Calu3 (cell line): Measurements from ENCODE around the gene EYA2. TPM values are rescaled to one million over a fixed set of nuclear protein-coding genes. Genes with fewer than 3 reads are reported as not detected.

Experiments used
- BruUV-seq: library from RNA; stranded (reverse); fragments of 400-500 nt; replicated peaks from 2 replicates; lab custom pipeline; 2021; lab: Mats Ljungman, UMichigan
- CTCF ChIA-PET: fragments of 300-600 bp; sonication (Branson Sonifier 250); formaldehyde crosslinking; loops from one replicate; lab custom pipeline; 2022; ENCODE audit warnings: antibody characterized with exemption; lab: Charles Lee
- DNase-seq: peaks from one replicate; pipeline ENCODE4 v3.0.0; 2022
- H3K27ac Mint-ChIP-seq: one replicate; pipeline ENCODE4 v1.8.0; 2022; ENCODE audit warnings: mixed read lengths; ENCODE audit not compliant: unreplicated experiment
- H3K27me3 Mint-ChIP-seq: one replicate; pipeline ENCODE4 v1.8.0; 2022; ENCODE audit warnings: mixed read lengths; ENCODE audit not compliant: unreplicated experiment
- H3K36me3 Mint-ChIP-seq: one replicate; pipeline ENCODE4 v1.8.0; 2022; ENCODE audit warnings: mild to moderate bottlenecking, moderate library complexity, mixed read lengths; ENCODE audit not compliant: insufficient read depth, unreplicated experiment
- H3K4me1 Mint-ChIP-seq: one replicate; pipeline ENCODE4 v1.8.0; 2022; ENCODE audit warnings: mild to moderate bottlenecking, low read depth, mixed read lengths; ENCODE audit not compliant: unreplicated experiment
- H3K4me3 Mint-ChIP-seq: one replicate; pipeline ENCODE4 v1.8.0; 2022; ENCODE audit warnings: mild to moderate bottlenecking, low read depth, moderate library complexity, mixed read lengths; ENCODE audit not compliant: unreplicated experiment
- H3K9me3 Mint-ChIP-seq: one replicate; pipeline ENCODE4 v1.8.0; 2022; ENCODE audit warnings: low read depth, mixed read lengths; ENCODE audit not compliant: unreplicated experiment
- CTCF ChIP-seq: fragments of 200-600 bp; IDR thresholded peaks from one replicate; pipeline ENCODE4 v1.8.0; 2022; ENCODE audit warnings: antibody characterized with exemption; ENCODE audit not compliant: unreplicated experiment
- intact Hi-C: fragments of 100-400 bp; cut with micrococcal nuclease; formaldehyde crosslinking; loops from one replicate; pipeline ENCODE4 v1.10.0; 2022; ENCODE audit not compliant: unreplicated experiment
- total RNA-seq: library from RNA; stranded (reverse); gene quantifications from 2 replicates; pipeline ENCODE4 v1.2.3, GENCODE V29; 2022

Gene EYA2
- total RNA-seq, 1 experiment from 2014 or later: 0.35 TPM

GRCh38 chr20:46997187-46997586 lies 102.5 kb downstream of the EYA2 start:
- peaks cover 22% of the 10 kb centered on the region for H3K27me3 Mint-ChIP-seq
- no peak for DNase-seq
- H3K27ac Mint-ChIP-seq: no peak overlapping the region
- intact Hi-C loops: no loop called here
- CTCF ChIA-PET: interaction anchor here (1.5 kb wide), 1 partner anchor 19 kb away, joined by 6 read pairs; no protein-coding TSS in a partner anchor
- no peak overlapping the region for H3K4me3 Mint-ChIP-seq
- H3K9me3 Mint-ChIP-seq: no peaks in the 10 kb centered on the region
- peaks cover under 1% of the 10 kb centered on the region for H3K36me3 Mint-ChIP-seq
- no peak for TF ChIP-seq CTCF
- peaks cover 37% of the 10 kb centered on the region for H3K4me1 Mint-ChIP-seq
- BruUV-seq: no TSS peak

GRCh38 chr20:46998477-46999240 lies 104.0 kb downstream of the EYA2 start:
- Mint-ChIP-seq H3K4me1 (peaks cover 22% of the 10 kb centered on the region), H3K4me3 (no peak overlapping the region), H3K27ac (no peak overlapping the region), H3K27me3 (peaks cover 37% of the 10 kb centered on the region), H3K9me3 (no peaks in the 10 kb centered on the region), H3K36me3 (no peaks in the 10 kb centered on the region)
- peak; percentile 61 for DNase-seq
- BruUV-seq: no TSS peak
- CTCF ChIA-PET: interaction anchor here (1.0 kb wide), 2 partner anchors 21 to 153 kb away, joined by 4 to 6 read pairs; no protein-coding TSS in a partner anchor
- TF ChIP-seq CTCF: no peak
- intact Hi-C loops: no loop called here

GRCh38 chr20:46999801-47000465 lies 105.3 kb downstream of the EYA2 start:
- no peak for TF ChIP-seq CTCF
- BruUV-seq: no TSS peak
- peaks cover 11% of the 10 kb centered on the region for H3K4me1 Mint-ChIP-seq
- no peak overlapping the region for H3K27ac Mint-ChIP-seq
- CTCF ChIA-PET: no interaction called here
- intact Hi-C loops: no loop called here
- DNase-seq: no peak
- no peaks in the 10 kb centered on the region for H3K36me3 Mint-ChIP-seq
- peaks cover 49% of the 10 kb centered on the region for H3K27me3 Mint-ChIP-seq
- no peaks in the 10 kb centered on the region for H3K9me3 Mint-ChIP-seq
- no peak overlapping the region for H3K4me3 Mint-ChIP-seq

- no TSS peak for BruUV-seq
- Mint-ChIP-seq H3K4me1 (peaks cover 7% of the 10 kb centered on the region), H3K9me3 (no peaks in the 10 kb centered on the region), H3K36me3 (no peaks in the 10 kb centered on the region), H3K4me3 (no peak overlapping the region), H3K27me3 (peaks cover 55% of the 10 kb centered on the region), H3K27ac (no peak overlapping the region)
- intact Hi-C loops: no loop called here
- no peak for TF ChIP-seq CTCF
- no peak for DNase-seq
- CTCF ChIA-PET: no interaction called here
These were observed 108.6 kb downstream of the EYA2 start for GRCh38 chr20:47003223-47003622.
